Measurements from ENCODE around the gene RABGAP1L. TPM values are rescaled to one million over a fixed set of nuclear protein-coding genes. Genes with fewer than 3 reads are reported as not detected.
"Not testable (repeated sequence)": the region's sequence is repeated elsewhere in the genome, so short reads cannot be mapped to it uniquely, and the experiment has no call there.

The RABGAP1L gene
- total RNA-seq, 1 donor from 2014 or later, result 79.2 TPM

GRCh38 chr1:174366946-174367345 is 207.6 kb downstream of the RABGAP1L start:
- no peak for DNase-seq (ENCODE audit: low read depth)

GRCh38 chr1:174367892-174368291 is 208.6 kb downstream of the RABGAP1L start:
- no peak for DNase-seq (ENCODE audit: low read depth)

GRCh38 chr1:174376030-174376429 is 216.7 kb downstream of the RABGAP1L start:
- DNase-seq (ENCODE audit: low read depth), result no peak

GRCh38 chr1:174391716-174392115 is 232.4 kb downstream of the RABGAP1L start:
- DNase-seq (ENCODE audit: low read depth), result no peak

- DNase-seq (ENCODE audit: low read depth), result no peak
These were observed 234.6 kb downstream of the RABGAP1L start for GRCh38 chr1:174393885-174394284.

GRCh38 chr1:174397261-174397660 is 237.9 kb downstream of the RABGAP1L start:
- DNase-seq (ENCODE audit: low read depth), result peak; percentile 49

GRCh38 chr1:174398246-174398645 is 238.9 kb downstream of the RABGAP1L start:
- peak; percentile 67 for DNase-seq (ENCODE audit: low read depth)

- peak; percentile 59 for DNase-seq (ENCODE audit: low read depth)
These were observed 239.9 kb downstream of the RABGAP1L start for GRCh38 chr1:174399211-174399610.

GRCh38 chr1:174401075-174401474 is 241.8 kb downstream of the RABGAP1L start:
- no peak for DNase-seq (ENCODE audit: low read depth)

- no peak for DNase-seq (ENCODE audit: low read depth)
These were observed 245.9 kb downstream of the RABGAP1L start for GRCh38 chr1:174405219-174405618.

- no peak for DNase-seq (ENCODE audit: low read depth)
These were observed 247.1 kb downstream of the RABGAP1L start for GRCh38 chr1:174406421-174406820.

GRCh38 chr1:174407665-174408064 is 248.3 kb downstream of the RABGAP1L start:
- no peak for DNase-seq (ENCODE audit: low read depth)

- no peak for DNase-seq (ENCODE audit: low read depth)
These were observed 248.8 kb downstream of the RABGAP1L start for GRCh38 chr1:174408146-174408545.

- DNase-seq (ENCODE audit: low read depth), result not testable (repeated sequence)
These were observed 250.5 kb downstream of the RABGAP1L start for GRCh38 chr1:174409801-174410200.

- DNase-seq (ENCODE audit: low read depth), result no peak
These were observed 254.3 kb downstream of the RABGAP1L start for GRCh38 chr1:174413632-174414031.

GRCh38 chr1:174414203-174414602 is 254.9 kb downstream of the RABGAP1L start:
- no peak for DNase-seq (ENCODE audit: low read depth)

- DNase-seq (ENCODE audit: low read depth), result no peak
These were observed 256.2 kb downstream of the RABGAP1L start for GRCh38 chr1:174415506-174415905.

GRCh38 chr1:174417921-174418320 is 258.6 kb downstream of the RABGAP1L start:
- DNase-seq (ENCODE audit: low read depth), result no peak

GRCh38 chr1:174425121-174425520 is 265.8 kb downstream of the RABGAP1L start:
- no peak for DNase-seq (ENCODE audit: low read depth)

- no peak for DNase-seq (ENCODE audit: low read depth)
These were observed 266.8 kb downstream of the RABGAP1L start for GRCh38 chr1:174426153-174426552.

- no peak for DNase-seq (ENCODE audit: low read depth)
These were observed 268.7 kb downstream of the RABGAP1L start for GRCh38 chr1:174428033-174428432.

- no peak for DNase-seq (ENCODE audit: low read depth)
These were observed 269.4 kb downstream of the RABGAP1L start for GRCh38 chr1:174428739-174429138.

- DNase-seq (ENCODE audit: low read depth), result peak; percentile 32
These were observed 274.1 kb downstream of the RABGAP1L start for GRCh38 chr1:174433451-174433850.

- DNase-seq (ENCODE audit: low read depth), result no peak
These were observed 286.0 kb downstream of the RABGAP1L start for GRCh38 chr1:174445351-174445750.

- no peak for DNase-seq (ENCODE audit: low read depth)
These were observed 286.5 kb downstream of the RABGAP1L start for GRCh38 chr1:174445817-174446216.

All from renal cortical epithelial cell (primary cell).